CD4-positive, alpha-beta T cell treated with Interleukin-4 for 1 hour (primary cell): Measurements from ENCODE around the gene GBE1.
A peak's percentile ranks its signal among the peaks of the same experiment; 100 is the strongest.
"Not testable (repeated sequence)": the region's sequence is repeated elsewhere in the genome, so short reads cannot be mapped to it uniquely, and the experiment has no call there.

Source experiments
- DNase-seq, 2 donors: peaks; one replicate each; pipeline ENCODE4 v3.0.0-alpha.2; 2020 to 2022

GBE1 gene

GRCh38 chr3:81516042-81516441 lies 245.4 kb downstream of the GBE1 start:
- DNase-seq, result no peak

DNA sequence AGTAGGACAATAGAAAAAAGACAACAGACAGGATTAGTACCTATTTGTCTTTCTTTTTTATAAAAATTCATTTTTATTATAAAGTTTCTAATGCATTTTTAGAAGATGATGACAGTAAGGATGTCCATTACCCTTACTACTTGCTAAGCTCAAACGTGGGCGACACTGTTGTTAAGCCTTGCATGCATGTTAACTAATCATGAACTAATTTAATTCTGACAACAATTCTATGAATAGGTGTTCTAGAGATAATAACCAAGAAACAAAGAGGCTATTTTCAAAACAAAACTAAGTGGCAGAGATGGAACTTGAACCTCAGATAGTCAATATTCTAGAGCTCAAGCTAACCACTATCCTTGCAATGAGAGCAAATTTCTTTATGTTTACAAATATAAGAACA lies 247.9 kb downstream of the GBE1 start:
- no peak for DNase-seq

DNA sequence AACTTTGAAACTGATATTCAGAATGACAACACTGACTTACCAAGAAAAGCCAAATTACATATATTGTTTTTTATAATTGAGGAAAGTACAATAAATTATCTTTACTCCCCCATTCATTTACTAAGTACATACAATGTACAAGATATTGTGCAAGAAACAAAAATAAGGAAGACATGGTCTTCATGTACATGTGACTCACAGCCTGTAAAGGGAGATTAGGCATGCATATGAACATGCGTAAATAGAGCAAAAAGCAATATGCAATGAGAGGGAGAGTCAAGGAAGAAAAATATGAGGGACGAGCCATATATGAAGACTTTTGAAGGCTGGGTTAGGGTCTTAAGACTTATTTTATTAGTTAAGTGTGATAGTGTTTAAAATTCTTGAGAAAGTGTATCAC lies 258.4 kb downstream of the GBE1 start:
- no peak for DNase-seq

- DNase-seq, result no peak
Observed at GRCh38 chr3:81502236-81502635, 259.2 kb downstream of the GBE1 start.

GRCh38 chr3:81500039-81500438 lies 261.4 kb downstream of the GBE1 start:
- DNase-seq, result no peak

DNA sequence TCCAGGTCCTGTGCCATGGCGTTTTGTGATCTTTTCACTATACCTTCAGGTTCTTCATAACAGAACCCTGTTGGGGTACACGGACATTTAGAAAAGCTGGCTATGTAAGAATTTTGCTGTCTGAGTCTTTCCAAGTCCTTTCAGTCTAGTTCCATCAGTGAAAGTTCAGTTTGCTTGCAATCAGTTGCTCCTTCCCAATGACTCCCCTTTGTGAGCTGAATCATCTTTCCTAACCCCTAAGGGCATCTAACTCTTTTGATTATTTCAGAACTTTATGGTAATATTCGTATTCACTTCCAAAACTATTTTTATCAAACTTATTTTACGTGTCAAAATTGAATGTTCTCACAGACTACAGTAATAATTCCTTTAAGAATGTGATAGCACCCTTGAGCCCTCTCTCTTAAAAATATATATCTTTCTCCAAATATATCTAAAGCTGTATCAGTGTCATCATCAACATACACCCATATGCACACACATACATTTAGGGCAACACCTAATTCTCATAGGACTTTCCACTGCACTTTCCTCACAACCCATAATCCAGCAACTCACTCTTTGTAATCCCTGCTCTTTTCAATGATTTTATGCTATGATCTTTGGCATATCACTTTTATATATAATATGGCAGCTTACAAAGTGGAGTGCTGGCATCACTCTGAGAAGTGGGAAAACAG lies 263.7 kb downstream of the GBE1 start:
- no peak for DNase-seq

DNA sequence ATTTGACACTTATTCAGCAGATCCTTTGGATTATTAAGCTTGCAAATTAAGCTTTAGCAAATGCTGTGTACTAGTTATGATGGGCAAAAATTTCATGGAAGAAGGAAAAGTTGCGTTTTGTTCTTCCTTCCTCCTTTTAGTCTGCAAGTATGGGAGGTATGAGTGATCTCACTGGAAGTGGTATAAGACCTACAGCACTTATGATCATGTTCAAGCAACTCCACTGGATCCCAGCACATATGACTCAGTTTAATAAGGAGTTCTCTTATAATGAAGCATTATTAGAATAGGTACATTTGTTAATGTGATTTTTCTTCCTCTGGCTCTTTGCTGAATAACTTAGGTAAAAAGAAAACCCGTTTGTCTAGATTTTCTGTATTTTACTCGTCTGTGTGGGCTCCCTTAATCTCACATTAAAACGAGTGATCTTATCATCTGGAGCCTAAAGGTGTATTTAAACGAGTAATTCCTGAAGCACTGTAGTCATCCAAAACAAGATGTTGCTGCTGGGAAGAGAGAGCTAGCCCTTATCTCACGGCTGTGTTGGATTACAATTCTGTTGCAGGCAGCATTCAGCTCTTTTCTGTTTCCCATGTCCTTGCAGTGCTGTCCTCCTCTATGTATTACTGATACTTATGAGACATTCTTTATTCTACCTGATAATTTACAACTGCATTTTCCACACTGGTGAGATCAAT lies 264.9 kb downstream of the GBE1 start:
- no peak for DNase-seq

DNA sequence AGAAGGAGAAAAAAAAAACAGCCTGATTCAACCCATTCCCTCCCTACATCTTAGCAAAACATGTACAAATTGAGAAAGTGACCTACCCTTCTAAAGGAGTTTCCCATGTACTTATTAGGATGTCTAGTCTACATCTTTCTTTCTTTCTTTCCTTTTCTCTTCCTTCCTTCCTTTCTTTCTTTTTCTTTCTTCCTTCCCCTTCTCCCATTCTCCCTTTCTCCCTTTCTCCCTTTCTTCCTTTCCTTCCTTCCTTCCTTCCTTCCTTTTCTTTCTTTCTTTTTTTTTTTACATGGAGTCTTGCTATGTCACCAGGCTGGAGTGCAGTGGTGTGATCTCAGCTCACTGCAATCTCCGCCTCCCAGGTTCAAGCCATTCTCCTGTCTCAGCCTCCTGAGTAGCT lies 269.0 kb downstream of the GBE1 start:
- DNase-seq, result not testable (repeated sequence)

DNA sequence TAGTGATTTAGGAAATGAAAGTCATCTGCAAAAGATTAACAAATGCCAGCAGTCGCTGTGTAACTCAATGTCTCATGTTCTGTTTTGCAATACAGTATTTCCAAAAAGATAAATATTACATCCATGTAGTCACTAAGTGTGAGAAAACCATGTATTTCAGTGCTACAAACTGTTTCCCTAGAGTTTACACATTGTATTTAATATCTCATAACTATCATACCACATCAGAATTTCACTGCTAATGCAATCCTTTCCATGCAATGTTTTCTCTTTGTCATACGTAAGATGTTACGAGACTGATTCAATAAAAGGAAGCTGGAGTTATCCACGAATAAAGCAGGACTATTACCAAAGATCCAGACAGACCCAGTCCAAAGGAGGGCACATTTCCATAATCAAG lies 269.4 kb downstream of the GBE1 start:
- no peak for DNase-seq

DNA sequence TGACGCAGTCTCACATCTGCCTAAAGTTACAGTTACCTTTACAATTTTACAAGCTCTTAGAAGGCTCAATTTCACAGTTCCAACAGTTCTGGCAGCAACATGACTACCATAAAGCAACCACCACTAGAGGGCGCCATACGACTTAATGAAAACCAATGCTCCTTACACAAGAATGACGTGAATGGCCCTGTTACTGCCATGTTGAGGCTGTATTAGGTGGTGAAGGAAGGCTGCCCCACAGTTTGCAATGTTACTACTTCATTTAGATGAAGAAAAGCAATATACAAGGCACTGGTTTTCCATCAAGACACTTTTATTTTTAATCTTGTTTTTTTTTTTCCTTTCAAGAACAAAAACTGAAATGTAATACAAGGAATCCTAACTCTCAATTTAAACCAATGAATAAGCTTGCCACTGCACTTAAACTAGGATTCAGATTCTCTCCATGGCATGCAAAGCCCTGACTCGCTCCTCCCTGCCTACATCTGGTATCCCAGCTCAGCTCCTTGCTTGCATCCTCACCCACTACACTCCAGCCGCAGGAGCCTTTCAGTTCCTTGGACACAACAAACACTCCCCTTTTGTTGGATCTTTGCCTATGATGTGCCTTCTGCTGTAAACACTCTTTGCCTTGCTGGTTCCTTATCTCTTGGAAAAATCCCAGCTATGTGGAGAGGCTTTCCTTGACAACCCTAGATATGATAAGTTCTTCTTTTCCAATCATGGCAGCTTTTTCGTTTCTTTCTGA lies 270.7 kb downstream of the GBE1 start:
- peak; percentile 66 for DNase-seq

DNA sequence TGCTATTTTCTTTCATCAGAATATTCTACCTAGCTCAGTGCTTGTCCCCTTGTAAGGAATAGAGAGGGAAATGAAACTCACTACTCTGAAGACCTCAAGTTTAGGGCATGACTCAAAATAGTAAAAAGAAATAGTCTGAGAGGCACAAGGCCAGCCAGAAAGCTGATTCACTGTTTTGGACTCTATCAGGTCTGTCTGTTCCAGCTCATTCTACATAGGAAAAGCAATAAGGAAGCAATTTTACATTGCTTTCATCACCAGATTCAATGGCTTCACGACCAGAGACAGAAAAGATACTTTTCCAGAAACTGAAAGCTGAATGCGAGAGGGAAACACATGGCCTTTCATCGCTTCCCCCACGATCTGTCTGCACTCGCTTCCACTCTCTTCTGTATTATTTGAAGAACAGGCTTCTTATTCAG lies 276.0 kb downstream of the GBE1 start:
- DNase-seq, result no peak

DNA sequence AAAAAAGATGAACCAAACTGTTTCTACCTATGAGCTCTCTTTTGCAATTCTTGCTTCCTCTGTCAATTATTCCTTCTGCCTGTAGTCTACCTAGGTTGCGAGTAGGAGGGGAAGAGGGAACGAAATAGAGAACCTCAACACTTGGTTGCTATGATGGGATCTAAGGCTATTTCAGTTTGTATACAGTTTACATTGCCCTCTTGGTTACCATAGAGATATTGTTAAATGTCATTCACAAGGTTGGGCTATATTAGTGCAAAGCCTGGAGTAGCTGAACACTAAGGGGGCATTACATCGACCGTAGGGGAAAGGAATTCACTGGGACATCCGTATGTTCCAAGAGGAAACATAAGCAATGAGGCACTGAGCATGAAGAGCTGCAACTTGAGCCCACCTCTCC lies 276.9 kb downstream of the GBE1 start:
- DNase-seq, result no peak

GRCh38 chr3:81483046-81483445 lies 278.4 kb downstream of the GBE1 start:
- DNase-seq, result no peak

DNA sequence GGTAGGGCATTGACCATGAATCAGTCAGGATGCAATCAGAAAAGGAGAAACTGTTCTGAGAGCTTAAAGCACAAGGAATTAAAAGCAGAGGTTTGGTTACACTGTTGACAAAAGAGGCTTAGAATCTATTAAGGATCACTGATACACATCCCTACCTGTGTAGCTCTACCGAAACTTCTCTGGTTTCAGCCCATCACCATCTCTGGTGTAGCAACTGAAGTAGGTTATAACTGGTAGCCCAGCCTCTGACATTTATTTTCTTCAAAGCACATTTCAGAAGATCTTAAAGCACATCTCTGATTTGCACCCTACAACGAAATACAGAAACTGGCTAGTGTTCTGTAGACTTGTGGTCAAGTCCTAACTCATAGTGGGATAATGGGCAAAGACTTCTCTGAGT lies 283.7 kb downstream of the GBE1 start:
- no peak for DNase-seq

DNA sequence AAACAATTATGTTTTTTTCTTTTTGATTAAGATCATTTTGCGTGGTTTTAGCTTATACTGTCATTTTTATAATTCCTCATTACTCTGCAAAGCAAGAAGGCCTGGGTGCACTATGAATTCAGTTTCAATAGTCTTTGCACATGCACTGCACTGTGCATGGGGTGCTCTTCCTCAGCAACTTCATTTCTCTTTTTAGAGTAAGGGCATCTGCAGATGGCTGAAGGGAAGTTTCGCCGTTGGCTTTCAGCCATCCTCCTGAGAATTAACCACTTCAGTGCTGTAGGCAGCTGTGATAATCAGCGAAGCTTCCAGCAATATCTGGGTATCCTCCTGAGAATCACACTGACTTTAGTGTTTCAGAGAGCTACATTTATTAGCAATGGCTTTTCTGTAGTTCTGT lies 284.8 kb downstream of the GBE1 start:
- no peak for DNase-seq

- DNase-seq, result no peak
Observed at GRCh38 chr3:81472600-81473362, 288.7 kb downstream of the GBE1 start.

DNA sequence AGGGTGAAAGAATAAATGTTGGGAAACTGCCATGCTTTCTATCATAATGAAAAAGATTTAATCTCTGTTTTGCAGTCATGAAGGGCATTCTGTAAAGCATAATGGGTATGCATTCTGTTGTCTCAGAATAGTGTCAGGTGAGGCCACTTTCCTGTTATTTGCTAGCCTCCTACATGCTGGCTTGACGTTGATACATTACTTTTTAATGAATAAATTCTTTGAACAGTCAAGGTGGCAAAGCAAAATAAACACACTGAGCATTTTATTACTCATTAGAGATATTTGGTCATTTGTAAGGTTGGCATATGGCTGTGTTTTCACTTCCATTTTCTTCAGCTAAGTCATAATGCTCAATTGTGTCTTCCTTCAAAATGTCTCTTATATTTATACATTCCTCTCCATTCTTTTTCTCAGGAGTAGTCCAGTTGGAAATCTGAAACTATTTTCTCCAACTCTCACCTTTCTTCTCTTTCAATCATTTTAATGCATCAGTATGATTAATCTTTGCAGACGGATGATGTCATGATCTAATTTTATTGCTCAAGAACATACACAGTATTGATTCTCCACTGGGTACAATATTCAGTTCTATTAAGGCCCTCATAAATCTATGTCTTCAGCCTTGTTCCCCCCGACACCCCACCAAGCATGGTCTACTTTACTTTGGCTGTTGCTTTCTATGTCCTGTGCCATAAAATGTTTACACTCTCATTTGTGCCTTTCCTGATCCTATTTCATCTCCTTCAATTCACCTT lies 290.7 kb downstream of the GBE1 start:
- no peak for DNase-seq

- no peak for DNase-seq
Observed at GRCh38 chr3:81468391-81468790, 293.1 kb downstream of the GBE1 start.

GRCh38 chr3:81466201-81466560 lies 295.3 kb downstream of the GBE1 start:
- DNase-seq, result no peak

GRCh38 chr3:81465510-81466200 lies 295.8 kb downstream of the GBE1 start:
- no peak for DNase-seq

DNA sequence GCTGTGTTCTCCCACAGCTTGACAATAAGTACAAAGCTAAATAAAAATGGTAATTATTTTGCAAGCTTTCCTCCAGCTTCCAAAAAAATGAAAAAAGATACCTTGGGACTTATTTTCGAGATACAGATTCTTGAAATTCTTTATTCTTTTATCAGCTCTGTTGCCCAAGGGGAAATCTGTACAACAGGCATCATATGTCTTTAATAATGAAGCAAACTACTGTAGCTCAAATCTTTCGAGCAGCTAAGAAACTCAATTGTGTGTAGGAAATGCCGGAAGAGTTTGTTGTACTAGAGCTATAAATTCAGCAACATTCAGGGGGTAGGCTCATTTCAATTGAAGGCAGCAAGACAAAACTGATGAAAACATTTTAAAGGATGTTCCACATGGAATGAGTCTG lies 297.7 kb downstream of the GBE1 start:
- DNase-seq, result no peak

GRCh38 chr3:81462921-81463320 lies 298.5 kb downstream of the GBE1 start:
- no peak for DNase-seq
